ENCODE data around the gene SLCO3A1. TPM values are rescaled to one million over a fixed set of nuclear protein-coding genes. Genes with fewer than 3 reads are reported as not detected.
A peak's percentile ranks its signal among the peaks of the same experiment; 100 is the strongest.

SLCO3A1 gene
- total RNA-seq, 1 experiment from 2014 or later: not detected

GRCh38 chr15:92097474-92098178, 244.1 kb downstream of the SLCO3A1 start:
- in situ Hi-C loops (cut with HindIII; ENCODE audit: low sequenced_read_pairs): no loop called here
- peak; percentile 78 for DNase-seq (ENCODE audit: low spot score)

GRCh38 chr15:92098869-92099268, 245.4 kb downstream of the SLCO3A1 start:
- no peak for DNase-seq (ENCODE audit: low spot score)
- in situ Hi-C loops (cut with HindIII; ENCODE audit: low sequenced_read_pairs): no loop called here

- DNase-seq (ENCODE audit: low spot score): no peak
- in situ Hi-C loops (cut with HindIII; ENCODE audit: low sequenced_read_pairs): no loop called here
Observed at GRCh38 chr15:92100301-92100700, 246.8 kb downstream of the SLCO3A1 start.

- DNase-seq (ENCODE audit: low spot score): no peak
- in situ Hi-C loops (cut with HindIII; ENCODE audit: low sequenced_read_pairs): no loop called here
Observed at GRCh38 chr15:92100751-92101150, 247.2 kb downstream of the SLCO3A1 start.

- no peak for DNase-seq (ENCODE audit: low spot score)
- in situ Hi-C loops (cut with HindIII; ENCODE audit: low sequenced_read_pairs): no loop called here
Observed at GRCh38 chr15:92101708-92102394, 248.3 kb downstream of the SLCO3A1 start.

GRCh38 chr15:92102395-92102755, 248.9 kb downstream of the SLCO3A1 start:
- in situ Hi-C loops (cut with HindIII; ENCODE audit: low sequenced_read_pairs): no loop called here
- DNase-seq (ENCODE audit: low spot score): no peak

- in situ Hi-C loops (cut with HindIII; ENCODE audit: low sequenced_read_pairs): no loop called here
- DNase-seq (ENCODE audit: low spot score): no peak
Observed at GRCh38 chr15:92104072-92104471, 250.6 kb downstream of the SLCO3A1 start.

- in situ Hi-C loops (cut with HindIII; ENCODE audit: low sequenced_read_pairs): no loop called here
- DNase-seq (ENCODE audit: low spot score): no peak
Observed at GRCh38 chr15:92105611-92106010, 252.1 kb downstream of the SLCO3A1 start.

- no peak for DNase-seq (ENCODE audit: low spot score)
- in situ Hi-C loops (cut with HindIII; ENCODE audit: low sequenced_read_pairs): no loop called here
Observed at GRCh38 chr15:92107510-92107909, 254.0 kb downstream of the SLCO3A1 start.

GRCh38 chr15:92109191-92109873, 255.8 kb downstream of the SLCO3A1 start:
- no peak for DNase-seq (ENCODE audit: low spot score)
- in situ Hi-C loops (cut with HindIII; ENCODE audit: low sequenced_read_pairs): no loop called here

GRCh38 chr15:92111291-92111690, 257.8 kb downstream of the SLCO3A1 start:
- in situ Hi-C loops (cut with HindIII; ENCODE audit: low sequenced_read_pairs): no loop called here
- peak; percentile 10 for DNase-seq (ENCODE audit: low spot score)

- in situ Hi-C loops (cut with HindIII; ENCODE audit: low sequenced_read_pairs): no loop called here
- no peak for DNase-seq (ENCODE audit: low spot score)
Observed at GRCh38 chr15:92111751-92112150, 258.2 kb downstream of the SLCO3A1 start.

- in situ Hi-C loops (cut with HindIII; ENCODE audit: low sequenced_read_pairs): no loop called here
- DNase-seq (ENCODE audit: low spot score): no peak
Observed at GRCh38 chr15:92112180-92112579, 258.7 kb downstream of the SLCO3A1 start.

- DNase-seq (ENCODE audit: low spot score): no peak
- in situ Hi-C loops (cut with HindIII; ENCODE audit: low sequenced_read_pairs): no loop called here
Observed at GRCh38 chr15:92112711-92113110, 259.2 kb downstream of the SLCO3A1 start.

- in situ Hi-C loops (cut with HindIII; ENCODE audit: low sequenced_read_pairs): no loop called here
Observed at GRCh38 chr15:92113832-92114231, 260.3 kb downstream of the SLCO3A1 start.

GRCh38 chr15:92115834-92116233, 262.3 kb downstream of the SLCO3A1 start:
- no peak for DNase-seq (ENCODE audit: low spot score)
- in situ Hi-C loops (cut with HindIII; ENCODE audit: low sequenced_read_pairs): no loop called here

More at GRCh38 chr15:92113832-92114231, 260.3 kb downstream of the SLCO3A1 start:
- DNase-seq (ENCODE audit: low spot score): no peak

GRCh38 chr15:92116330-92116729, 262.8 kb downstream of the SLCO3A1 start:
- no peak for DNase-seq (ENCODE audit: low spot score)
- in situ Hi-C loops (cut with HindIII; ENCODE audit: low sequenced_read_pairs): no loop called here

- peak; percentile 20 for DNase-seq (ENCODE audit: low spot score)
- in situ Hi-C loops (cut with HindIII; ENCODE audit: low sequenced_read_pairs): no loop called here
Observed at GRCh38 chr15:92117261-92117731, 263.8 kb downstream of the SLCO3A1 start.

- in situ Hi-C loops (cut with HindIII; ENCODE audit: low sequenced_read_pairs): no loop called here
- no peak for DNase-seq (ENCODE audit: low spot score)
Observed at GRCh38 chr15:92118162-92118935, 264.8 kb downstream of the SLCO3A1 start.
